Memory B cell (primary cell): ENCODE data around the gene RASGEF1C.

Source experiments
- ATAC-seq: fragments of 150-1000 bp; cut with Tn5 transposase; 2 replicates; pipeline ENCODE4 v1.10.0; 2021; ENCODE audit warnings: low read depth, mild to moderate bottlenecking, moderate library complexity
- DNase-seq, 2 donors: peaks; one replicate each; pipeline ENCODE4 v3.0.0; 2022; ENCODE audit warnings: low spot score in 2 of 2
- H3K27ac Mint-ChIP-seq: one replicate; pipeline ENCODE4 v1.8.0; 2022; ENCODE audit warnings: mild to moderate bottlenecking, moderate library complexity, mixed read lengths
- H3K27me3 Mint-ChIP-seq: one replicate; pipeline ENCODE4 v1.8.0; 2022; ENCODE audit warnings: mixed read lengths
- H3K36me3 Mint-ChIP-seq: one replicate; pipeline ENCODE4 v1.8.0; 2022; ENCODE audit warnings: mild to moderate bottlenecking, mixed read lengths
- H3K4me1 Mint-ChIP-seq: one replicate; pipeline ENCODE4 v1.8.0; 2022; ENCODE audit warnings: mixed read lengths
- H3K4me3 Mint-ChIP-seq: one replicate; pipeline ENCODE4 v1.8.0; 2022; ENCODE audit warnings: mild to moderate bottlenecking, moderate library complexity, mixed read lengths
- H3K9me3 Mint-ChIP-seq: one replicate; pipeline ENCODE4 v1.8.0; 2022; ENCODE audit warnings: mixed read lengths

The RASGEF1C gene

DNA sequence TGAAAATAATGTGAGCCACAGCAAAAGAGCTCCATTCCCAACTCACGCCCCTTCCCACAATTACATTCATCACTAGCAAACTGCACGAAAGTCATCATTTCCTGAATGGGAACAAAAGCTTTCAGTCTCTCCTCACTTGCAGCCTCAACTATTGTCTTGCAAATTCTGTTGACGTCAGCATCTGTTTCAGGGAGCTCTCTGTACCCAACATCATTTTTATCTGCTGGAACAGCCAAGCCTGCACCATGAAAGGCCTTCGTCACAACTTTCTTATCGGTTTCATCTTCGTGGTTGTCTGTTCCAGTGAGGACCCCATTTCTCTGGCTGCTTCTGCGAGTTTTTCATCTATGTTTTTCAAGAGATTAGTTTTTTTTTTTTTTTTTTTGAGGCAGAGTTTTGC lies 123.2 kb downstream of the RASGEF1C start:
- DNase-seq (no peak), ATAC-seq (no peak)
- no peak overlapping the region for H3K4me3 Mint-ChIP-seq
- no peak overlapping the region for H3K27ac Mint-ChIP-seq
- H3K36me3 Mint-ChIP-seq: no peaks in the 10 kb centered on the region
- H3K27me3 Mint-ChIP-seq: peaks cover 8% of the 10 kb centered on the region
- no peaks in the 10 kb centered on the region for H3K9me3 Mint-ChIP-seq
- peaks cover 3% of the 10 kb centered on the region for H3K4me1 Mint-ChIP-seq

DNA sequence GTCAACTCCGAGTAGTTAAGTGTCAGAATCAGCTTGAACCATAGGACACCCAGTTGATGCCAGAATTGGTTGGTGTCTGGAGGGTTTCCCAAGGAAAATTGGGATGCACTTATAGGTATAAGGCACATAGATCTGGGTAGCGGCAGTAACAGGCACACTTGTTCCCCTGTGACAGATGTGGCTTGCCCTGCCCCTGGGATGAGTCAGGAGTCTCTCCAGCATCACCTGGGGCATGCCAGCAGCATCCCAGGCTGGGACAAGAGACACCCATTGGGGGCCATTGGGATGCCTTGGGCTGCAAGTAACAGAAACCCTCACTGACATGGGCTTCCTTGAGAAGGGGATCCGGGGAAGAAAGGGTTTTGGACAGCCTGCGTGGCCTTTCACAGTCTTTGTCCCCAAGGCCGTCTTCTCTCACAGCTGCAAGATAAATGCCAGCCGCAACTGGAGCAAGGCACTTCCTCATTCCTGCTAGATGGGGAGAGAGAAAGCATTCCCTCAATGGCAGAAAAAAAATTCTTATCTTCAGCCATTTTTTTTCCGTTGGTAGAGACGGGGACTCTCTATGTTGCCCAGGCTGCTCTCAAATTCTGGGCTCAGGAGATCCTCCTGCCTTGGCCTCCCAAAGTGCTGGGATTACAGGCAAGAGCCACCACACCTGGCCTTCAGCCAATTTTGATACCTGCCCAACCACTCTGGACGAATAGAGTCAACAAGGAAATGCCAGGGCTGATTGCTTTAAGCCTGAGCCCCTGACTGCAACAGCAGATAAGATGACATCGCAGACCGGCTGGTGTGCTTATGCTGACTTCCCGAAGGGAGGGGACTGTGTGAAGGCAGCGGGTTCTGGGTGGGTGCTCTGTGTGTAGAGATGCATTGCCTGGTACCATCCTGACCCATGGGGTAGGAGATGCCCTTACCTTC lies 124.1 kb downstream of the RASGEF1C start:
- Mint-ChIP-seq H3K4me1 (no peaks in the 10 kb centered on the region), H3K9me3 (no peaks in the 10 kb centered on the region)
- ATAC-seq: no peak

DNA sequence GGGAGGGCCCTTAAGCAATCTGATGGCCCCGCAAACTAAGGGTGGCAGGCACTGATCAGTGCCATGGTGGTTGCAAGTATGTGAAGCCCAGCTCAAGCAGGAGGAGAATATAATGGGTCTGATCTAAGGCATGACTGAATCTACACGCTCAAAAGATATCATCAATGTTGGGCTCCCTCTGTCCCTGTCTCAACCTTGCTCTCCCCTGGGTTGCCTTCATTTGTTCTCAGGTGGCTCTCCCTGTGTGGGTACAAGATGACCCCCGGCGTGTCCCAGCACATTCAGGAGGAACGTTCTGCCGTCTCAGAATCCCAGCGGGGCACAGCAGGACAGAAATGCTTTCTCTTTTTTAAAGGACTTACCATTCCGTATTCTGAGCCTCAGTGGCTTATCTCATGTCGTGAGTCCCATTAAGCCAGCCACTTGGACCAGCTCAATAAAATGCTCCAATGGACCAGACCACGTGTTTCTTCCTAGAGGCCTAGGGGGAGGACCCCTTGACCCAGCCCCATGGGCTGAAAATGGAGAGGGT lies 125.4 kb downstream of the RASGEF1C start:
- ATAC-seq: no peak
- Mint-ChIP-seq H3K4me1 (no peaks in the 10 kb centered on the region), H3K27ac (no peak overlapping the region), H3K4me3 (no peak overlapping the region), H3K9me3 (no peaks in the 10 kb centered on the region), H3K27me3 (peaks cover 9% of the 10 kb centered on the region), H3K36me3 (no peaks in the 10 kb centered on the region)
- DNase-seq: no peak

More for the DNA sequence above, 124.1 kb downstream of the RASGEF1C start:
- Mint-ChIP-seq H3K36me3 (no peaks in the 10 kb centered on the region), H3K4me3 (no peak overlapping the region), H3K27ac (no peak overlapping the region), H3K27me3 (peaks cover 8% of the 10 kb centered on the region)
- no peak for DNase-seq

DNA sequence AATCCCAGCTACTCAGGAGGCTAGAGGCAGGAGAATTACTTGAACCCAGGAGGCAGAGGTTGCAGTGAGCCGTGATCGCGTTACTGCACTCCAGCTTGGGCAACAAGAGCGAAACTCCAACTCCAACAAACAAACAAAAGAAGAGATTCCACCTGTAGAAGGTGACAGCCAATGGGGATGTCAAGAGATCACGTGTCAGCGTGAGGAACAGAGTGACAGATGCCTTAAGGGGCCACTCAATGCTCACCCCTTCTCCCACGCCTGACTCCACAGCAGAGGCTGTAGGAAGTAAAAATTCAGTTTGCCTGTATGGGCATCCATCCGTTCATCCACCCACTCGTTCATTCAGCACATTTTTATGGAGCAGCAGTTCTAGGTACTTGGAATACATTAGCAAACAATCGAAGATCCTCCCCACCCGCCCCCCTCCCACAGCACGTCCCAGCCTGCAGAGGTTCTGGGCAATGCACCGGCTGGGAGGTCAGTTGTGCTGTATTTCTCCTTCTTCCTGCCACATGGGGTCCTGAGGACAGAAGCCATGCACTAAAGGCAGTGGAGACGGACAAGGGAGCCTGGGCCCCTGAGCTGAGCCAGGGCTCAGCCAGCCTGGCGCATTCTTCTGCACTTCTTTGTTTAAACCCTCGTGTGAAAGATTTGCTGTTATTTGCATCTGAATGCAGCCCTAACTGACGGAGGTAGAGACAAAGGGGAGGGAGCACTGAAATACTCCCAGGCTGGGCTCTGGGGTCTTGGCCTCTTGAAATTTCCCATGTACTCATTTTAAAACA lies 126.2 kb downstream of the RASGEF1C start:
- H3K4me3 Mint-ChIP-seq: no peak overlapping the region
- no peaks in the 10 kb centered on the region for H3K36me3 Mint-ChIP-seq
- ATAC-seq (no peak), DNase-seq (no peak)
- no peaks in the 10 kb centered on the region for H3K9me3 Mint-ChIP-seq
- no peak overlapping the region for H3K27ac Mint-ChIP-seq
- peaks cover 12% of the 10 kb centered on the region for H3K27me3 Mint-ChIP-seq
- no peaks in the 10 kb centered on the region for H3K4me1 Mint-ChIP-seq

DNA sequence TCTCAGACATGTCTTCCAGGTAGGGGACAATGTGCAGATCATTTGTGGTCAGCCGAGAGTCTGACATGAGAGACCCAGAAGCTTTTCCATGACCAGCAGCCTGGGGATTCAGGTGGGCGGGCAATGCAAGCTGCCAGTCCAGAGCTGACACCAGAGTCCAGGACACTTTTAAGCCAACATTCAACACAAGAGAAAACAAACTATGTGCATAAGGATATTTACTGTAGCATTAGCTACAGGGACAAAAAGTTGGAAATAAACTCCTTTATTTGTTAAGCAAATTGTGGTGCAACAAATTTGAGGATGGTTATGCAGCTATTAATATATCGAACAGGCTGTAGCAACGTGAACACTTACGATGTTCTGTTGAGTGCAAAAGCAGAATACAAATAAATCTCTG lies 127.5 kb downstream of the RASGEF1C start:
- no peak for DNase-seq
- Mint-ChIP-seq H3K27ac (no peak overlapping the region), H3K9me3 (no peaks in the 10 kb centered on the region), H3K4me1 (no peaks in the 10 kb centered on the region), H3K27me3 (peaks cover 12% of the 10 kb centered on the region), H3K4me3 (no peak overlapping the region), H3K36me3 (no peaks in the 10 kb centered on the region)
- no peak for ATAC-seq

DNA sequence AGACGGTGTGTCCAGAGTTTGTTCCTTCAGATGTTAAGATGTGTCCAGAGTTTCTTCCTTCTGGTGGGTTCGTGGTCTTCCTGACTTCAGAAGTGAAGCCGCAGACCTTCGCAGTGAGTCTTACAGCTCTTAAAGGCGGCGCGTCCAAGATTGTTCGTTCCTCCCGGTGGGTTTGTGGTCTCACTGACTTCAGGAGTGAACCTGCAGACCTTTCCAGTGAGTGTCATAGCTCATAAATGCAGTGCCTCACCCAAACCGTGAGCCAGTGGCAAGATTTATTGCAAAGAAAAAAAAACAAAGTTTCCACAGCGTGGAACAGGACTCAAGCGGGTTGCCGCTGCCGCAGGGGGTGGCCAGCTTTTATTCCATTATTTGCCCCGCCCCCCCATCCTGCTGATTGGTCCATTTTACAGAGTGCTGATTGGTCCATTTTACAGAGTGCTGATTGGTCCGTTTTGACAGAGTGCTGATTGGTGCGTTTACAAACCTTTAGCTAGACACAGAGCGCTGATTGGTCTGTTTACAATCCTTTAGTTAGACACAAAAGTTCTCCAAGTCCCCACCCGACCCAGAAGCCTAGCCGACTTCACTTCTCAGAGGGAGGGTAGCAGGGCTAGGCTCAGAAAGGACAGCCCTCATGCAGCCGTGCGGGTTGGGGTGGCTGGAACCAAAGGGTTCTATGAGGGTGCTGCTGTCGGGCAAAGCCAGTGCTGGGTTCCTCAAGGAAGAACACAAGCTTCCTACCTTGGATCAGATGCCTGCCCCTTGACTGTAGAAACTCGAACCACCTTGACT lies 128.3 kb downstream of the RASGEF1C start:
- H3K4me3 Mint-ChIP-seq: no peak overlapping the region
- ATAC-seq: no peak
- DNase-seq: no peak
- no peaks in the 10 kb centered on the region for H3K9me3 Mint-ChIP-seq
- H3K4me1 Mint-ChIP-seq: no peaks in the 10 kb centered on the region
- no peak overlapping the region for H3K27ac Mint-ChIP-seq
- no peaks in the 10 kb centered on the region for H3K36me3 Mint-ChIP-seq
- peaks cover 12% of the 10 kb centered on the region for H3K27me3 Mint-ChIP-seq

DNA sequence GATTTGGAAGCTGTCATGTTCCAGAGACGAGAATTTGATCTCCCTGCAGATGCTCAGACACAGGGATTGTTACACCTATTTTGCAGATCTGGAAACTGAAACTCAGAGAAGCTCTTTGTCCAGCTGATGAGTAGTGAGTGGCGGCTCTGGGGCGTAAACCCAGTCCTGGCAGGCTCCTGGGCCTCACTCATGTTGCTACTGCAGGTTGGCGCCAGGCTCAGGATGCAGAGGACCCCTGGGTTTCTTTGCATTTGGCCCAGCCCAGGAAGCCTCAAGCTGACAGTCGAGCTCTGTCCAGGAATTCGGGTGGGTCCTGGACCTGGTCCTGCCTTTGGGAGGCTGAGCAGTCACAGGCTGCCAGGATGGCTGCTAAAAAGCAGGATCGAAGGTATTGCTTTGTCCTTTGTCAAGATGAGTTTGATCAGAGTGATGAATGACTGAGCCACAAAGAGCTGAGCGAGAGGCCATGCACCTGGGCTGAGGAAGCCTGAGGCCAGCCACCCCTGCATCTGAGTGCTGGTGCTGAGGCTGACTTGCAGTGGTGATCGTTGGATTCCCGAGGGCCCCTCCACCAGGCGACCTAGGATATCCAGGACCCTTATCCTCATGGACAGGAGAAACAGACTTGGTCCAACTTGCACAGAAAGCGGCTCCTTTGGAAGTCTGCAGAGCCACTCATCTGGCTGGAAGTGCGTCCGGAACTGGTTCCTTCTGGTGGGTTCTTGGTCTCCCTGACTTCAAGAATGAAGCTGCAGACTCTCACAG lies 129.1 kb downstream of the RASGEF1C start:
- H3K36me3 Mint-ChIP-seq: no peaks in the 10 kb centered on the region
- no peaks in the 10 kb centered on the region for H3K4me1 Mint-ChIP-seq
- peaks cover 12% of the 10 kb centered on the region for H3K27me3 Mint-ChIP-seq
- no peak overlapping the region for H3K27ac Mint-ChIP-seq
- H3K9me3 Mint-ChIP-seq: no peaks in the 10 kb centered on the region
- no peak overlapping the region for H3K4me3 Mint-ChIP-seq
- ATAC-seq (no peak), DNase-seq (no peak)

DNA sequence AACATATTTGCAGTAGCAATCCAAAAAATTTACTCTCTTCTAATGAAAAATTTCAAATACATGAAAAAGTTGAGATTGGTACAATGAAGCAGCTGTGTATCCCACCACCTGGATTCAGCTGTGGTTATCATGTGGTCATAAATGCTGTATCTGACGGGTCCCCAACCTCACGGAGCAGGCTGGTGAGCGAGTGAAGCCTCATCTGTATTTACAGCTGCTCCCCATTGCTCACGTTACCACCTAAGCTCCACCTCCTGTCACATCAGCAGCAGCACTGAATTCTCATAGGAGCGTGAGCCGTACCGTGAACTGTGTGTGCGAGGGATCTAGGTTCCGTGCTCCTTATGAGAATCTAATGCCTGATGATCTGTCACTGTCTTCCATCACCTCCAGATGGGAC lies 130.7 kb downstream of the RASGEF1C start:
- peaks cover 10% of the 10 kb centered on the region for H3K27me3 Mint-ChIP-seq
- H3K36me3 Mint-ChIP-seq: no peaks in the 10 kb centered on the region
- no peak for ATAC-seq
- H3K4me3 Mint-ChIP-seq: no peak overlapping the region
- no peak overlapping the region for H3K27ac Mint-ChIP-seq
- H3K4me1 Mint-ChIP-seq: no peaks in the 10 kb centered on the region
- DNase-seq: no peak
- H3K9me3 Mint-ChIP-seq: no peaks in the 10 kb centered on the region

DNA sequence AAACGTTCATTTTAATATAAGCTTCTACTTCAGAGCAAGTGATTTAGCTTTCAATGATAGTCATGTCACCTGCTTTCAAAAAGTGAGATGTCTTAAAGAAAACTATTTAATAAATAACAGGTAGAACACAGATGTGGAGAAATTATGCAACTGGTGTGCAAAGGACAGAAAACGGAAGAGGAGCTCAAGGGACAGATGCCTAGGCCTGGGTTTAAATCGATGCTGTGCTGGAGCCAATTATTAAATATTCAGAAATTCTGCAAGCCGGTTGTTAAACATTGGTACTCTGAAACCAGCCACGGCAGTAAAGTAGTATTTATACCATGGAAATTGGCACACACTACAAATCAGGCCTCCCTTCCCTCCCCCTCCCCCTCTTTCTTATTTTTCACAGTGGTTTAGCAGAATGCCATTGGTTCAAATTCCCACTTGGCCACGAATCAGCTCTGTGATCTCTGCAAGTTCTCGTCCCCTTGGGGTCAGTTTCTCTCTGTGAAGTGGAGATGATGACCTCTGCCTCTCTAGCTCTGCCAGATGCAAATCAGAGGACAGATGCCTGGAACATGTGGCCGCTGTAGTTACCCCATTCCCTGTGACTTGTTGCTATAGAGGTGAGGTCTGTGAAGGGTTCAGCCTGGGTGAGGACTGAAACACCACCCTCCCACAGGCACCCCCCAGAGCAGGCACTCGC lies 131.3 kb downstream of the RASGEF1C start:
- Mint-ChIP-seq H3K27ac (no peak overlapping the region), H3K4me1 (no peaks in the 10 kb centered on the region), H3K9me3 (no peaks in the 10 kb centered on the region), H3K36me3 (no peaks in the 10 kb centered on the region), H3K27me3 (peaks cover 9% of the 10 kb centered on the region), H3K4me3 (no peak overlapping the region)
- no peak for ATAC-seq
- no peak for DNase-seq

DNA sequence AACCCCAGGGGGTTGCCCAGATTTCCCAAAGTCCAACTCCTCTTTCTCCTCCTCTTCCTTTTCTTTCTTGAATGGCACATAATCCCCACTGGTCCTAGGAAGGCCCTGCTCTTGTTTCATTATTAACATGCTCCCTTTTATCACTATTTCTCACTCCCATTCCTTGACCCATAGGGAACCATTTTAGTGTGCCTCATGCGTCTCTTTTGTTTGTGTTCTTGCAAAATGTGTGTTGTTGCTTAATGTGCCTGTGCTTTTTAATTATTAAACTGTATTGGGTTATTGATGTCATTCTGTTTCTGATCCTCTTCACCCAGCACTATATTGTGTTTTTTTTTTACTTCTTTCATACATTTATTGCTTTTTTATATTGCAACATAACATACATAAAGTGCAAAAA lies 133.3 kb downstream of the RASGEF1C start:
- Mint-ChIP-seq H3K4me1 (peaks cover 9% of the 10 kb centered on the region), H3K4me3 (no peak overlapping the region), H3K36me3 (no peaks in the 10 kb centered on the region), H3K27me3 (peaks cover 5% of the 10 kb centered on the region), H3K9me3 (no peaks in the 10 kb centered on the region), H3K27ac (no peak overlapping the region)
- ATAC-seq (no peak), DNase-seq (no peak)

DNA sequence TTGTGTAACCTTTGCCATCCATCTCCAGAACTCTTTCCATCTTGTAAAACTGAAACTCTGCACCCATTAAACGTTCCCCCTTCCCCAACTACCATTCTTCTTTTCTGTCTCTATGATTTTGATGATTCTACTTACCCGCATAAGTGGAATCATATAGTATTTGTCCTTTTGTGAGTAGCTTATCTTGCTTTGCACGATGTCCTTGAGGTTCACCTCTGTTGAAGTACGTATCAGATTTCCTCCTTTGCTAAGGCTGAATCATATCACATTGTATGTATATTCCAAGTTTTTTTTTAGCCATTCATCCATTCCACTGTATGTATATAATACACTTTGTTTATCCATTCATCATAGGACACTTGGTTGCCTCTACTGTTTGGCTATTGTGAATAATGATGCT lies 134.5 kb downstream of the RASGEF1C start:
- Mint-ChIP-seq H3K27ac (no peak overlapping the region), H3K27me3 (peaks cover 5% of the 10 kb centered on the region), H3K4me3 (no peak overlapping the region), H3K36me3 (no peaks in the 10 kb centered on the region), H3K9me3 (no peaks in the 10 kb centered on the region), H3K4me1 (peaks cover 20% of the 10 kb centered on the region)
- ATAC-seq (no peak), DNase-seq (no peak)

DNA sequence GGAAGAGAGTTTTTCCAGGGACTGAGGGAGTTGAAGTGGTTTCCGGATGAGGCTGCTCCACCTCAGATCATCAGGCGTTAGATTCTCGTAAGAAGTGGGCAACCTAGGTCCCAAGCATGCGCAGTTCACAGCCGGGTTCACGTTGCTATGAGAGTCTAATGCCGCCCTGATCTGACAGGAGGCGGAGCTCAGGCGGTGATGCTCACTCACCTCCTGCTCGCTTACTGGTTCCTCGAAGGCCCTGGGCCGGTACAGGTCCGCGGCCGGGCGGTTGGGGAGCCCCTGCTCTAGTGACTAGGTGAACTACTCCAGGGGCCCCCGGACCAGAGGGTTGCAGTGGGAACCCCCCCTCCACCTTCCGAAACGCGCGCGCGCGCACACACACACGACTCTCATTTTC lies 136.5 kb downstream of the RASGEF1C start:
- Mint-ChIP-seq H3K36me3 (no peaks in the 10 kb centered on the region), H3K4me3 (peak overlapping the region; percentile 76), H3K9me3 (no peaks in the 10 kb centered on the region), H3K4me1 (peaks cover 24% of the 10 kb centered on the region), H3K27me3 (no peaks in the 10 kb centered on the region), H3K27ac (peak overlapping the region; percentile 61)
- no peak for DNase-seq
- ATAC-seq: no peak

DNA sequence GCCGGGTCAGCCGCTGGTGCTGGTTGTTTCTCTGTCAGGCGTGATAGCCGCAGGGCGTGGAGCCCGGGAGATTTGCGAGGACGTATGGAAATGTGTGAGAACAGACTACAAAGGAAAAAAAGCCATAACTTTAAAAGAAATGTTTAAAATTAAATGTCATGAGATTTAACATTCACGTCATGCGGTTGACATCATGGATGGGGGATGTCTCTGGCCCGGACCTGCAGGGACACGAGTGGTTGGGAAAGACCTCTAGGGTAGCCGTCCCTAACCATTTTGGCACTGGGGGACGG lies 136.8 kb downstream of the RASGEF1C start:
- peak overlapping the region; percentile 61 for H3K27ac Mint-ChIP-seq
- H3K4me1 Mint-ChIP-seq: peaks cover 24% of the 10 kb centered on the region
- H3K27me3 Mint-ChIP-seq: no peaks in the 10 kb centered on the region
- H3K9me3 Mint-ChIP-seq: no peaks in the 10 kb centered on the region
- H3K36me3 Mint-ChIP-seq: no peaks in the 10 kb centered on the region
- DNase-seq (no peak), ATAC-seq (no peak)
- H3K4me3 Mint-ChIP-seq: peak overlapping the region; percentile 76
